Esophagus squamous epithelium (tissue), 4 donors: Measurements from ENCODE around the gene OR2W1.

Source experiments
- CTCF ChIP-seq, 6 experiments: fragments of 450-650 bp in 4 of 6; fragments of 200-600 bp in 2 of 6; sonication (generic) in 2 of 6; IDR thresholded peaks; one replicate each; pipeline ENCODE4 v1.5.1; 2016 to 2019; ENCODE audit warnings: antibody characterized with exemption in 6 of 6, mild to moderate bottlenecking in 4 of 6, moderate library complexity in 4 of 6
- POLR2A ChIP-seq, 4 donors: fragments of 450-650 bp; IDR thresholded peaks; one replicate each; pipeline ENCODE4 v1.6.1; 2017; ENCODE audit warnings: antibody characterized with exemption in 4 of 4, mild to moderate bottlenecking in 4 of 4, moderate library complexity in 3 of 4

GRCh38 chr6:29005183-29005885 is 39.6 kb downstream of the OR2W1 start, which contains the start of gene ZNF311:
- TF ChIP-seq CTCF (IDR thresholded peaks at IDR 0.05) (no peak), POLR2A (IDR thresholded peaks at IDR 0.05) (no peak)
